ENCODE measurements around the gene DENND4A. TPM values are rescaled to one million over a fixed set of nuclear protein-coding genes. Genes with fewer than 3 reads are reported as not detected.

DENND4A gene
- total and polyA plus RNA-seq, 9 of the 15 experiments (the other 6 are each of a cell fraction or from before 2014, with no cell fraction given) = 6.8 to 32.3 (median 19.9) TPM

GRCh38 chr15:65837301-65838294 lies 45.5 kb upstream of the DENND4A start (continued):
- TF ChIP-seq, protein P1, sequence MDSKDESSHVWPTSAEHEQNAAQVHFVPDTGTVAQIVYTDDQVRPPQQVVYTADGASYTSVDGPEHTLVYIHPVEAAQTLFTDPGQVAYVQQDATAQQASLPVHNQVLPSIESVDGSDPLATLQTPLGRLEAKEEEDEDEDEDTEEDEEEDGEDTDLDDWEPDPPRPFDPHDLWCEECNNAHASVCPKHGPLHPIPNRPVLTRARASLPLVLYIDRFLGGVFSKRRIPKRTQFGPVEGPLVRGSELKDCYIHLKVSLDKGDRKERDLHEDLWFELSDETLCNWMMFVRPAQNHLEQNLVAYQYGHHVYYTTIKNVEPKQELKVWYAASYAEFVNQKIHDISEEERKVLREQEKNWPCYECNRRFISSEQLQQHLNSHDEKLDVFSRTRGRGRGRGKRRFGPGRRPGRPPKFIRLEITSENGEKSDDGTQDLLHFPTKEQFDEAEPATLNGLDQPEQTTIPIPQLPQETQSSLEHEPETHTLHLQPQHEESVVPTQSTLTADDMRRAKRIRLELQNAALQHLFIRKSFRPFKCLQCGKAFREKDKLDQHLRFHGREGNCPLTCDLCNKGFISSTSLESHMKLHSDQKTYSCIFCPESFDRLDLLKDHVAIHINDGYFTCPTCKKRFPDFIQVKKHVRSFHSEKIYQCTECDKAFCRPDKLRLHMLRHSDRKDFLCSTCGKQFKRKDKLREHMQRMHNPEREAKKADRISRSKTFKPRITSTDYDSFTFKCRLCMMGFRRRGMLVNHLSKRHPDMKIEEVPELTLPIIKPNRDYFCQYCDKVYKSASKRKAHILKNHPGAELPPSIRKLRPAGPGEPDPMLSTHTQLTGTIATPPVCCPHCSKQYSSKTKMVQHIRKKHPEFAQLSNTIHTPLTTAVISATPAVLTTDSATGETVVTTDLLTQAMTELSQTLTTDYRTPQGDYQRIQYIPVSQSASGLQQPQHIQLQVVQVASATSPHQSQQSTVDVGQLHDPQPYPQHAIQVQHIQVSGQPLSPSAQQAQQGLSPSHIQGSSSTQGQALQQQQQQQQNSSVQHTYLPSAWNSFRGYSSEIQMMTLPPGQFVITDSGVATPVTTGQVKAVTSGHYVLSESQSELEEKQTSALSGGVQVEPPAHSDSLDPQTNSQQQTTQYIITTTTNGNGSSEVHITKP (IDR thresholded peaks at IDR 0.05; ENCODE audit: partially characterized antibody) = peak; percentile 51
- TF ChIP-seq ZC3H4 (CRISPR knock-in tag; IDR thresholded peaks at IDR 0.05; ENCODE audit: borderline replicate concordance) = no peak
- TF ChIP-seq ZNF445 (CRISPR knock-in tag; IDR thresholded peaks at IDR 0.05; ENCODE audit: low read depth) = no peak
- no peak for TF ChIP-seq STAT6 (CRISPR knock-in tag; IDR thresholded peaks at IDR 0.05)
- no peak for TF ChIP-seq SRSF9 (IDR thresholded peaks at IDR 0.05; ENCODE audit: borderline replicate concordance, low read depth, low read length)
- TF ChIP-seq ETV6 (IDR thresholded peaks at IDR 0.05; ENCODE audit: borderline replicate concordance in 1 of 2, low read depth in 2 of 2, low read length in 1 of 2) = peak; percentile 78 to 89; a peak in 3 of 4 replicates
- no peak for TF ChIP-seq ETV6 (CRISPR knock-in tag; IDR thresholded peaks at IDR 0.05; ENCODE audit: borderline replicate concordance)
- TF ChIP-seq JUNB (CRISPR knock-in tag; conservative IDR thresholded peaks at IDR 0.05) = no peak
- TF ChIP-seq ZNF140 (CRISPR knock-in tag; IDR thresholded peaks at IDR 0.05) = no peak
- TF ChIP-seq KLF16 (IDR thresholded peaks at IDR 0.05) = no peak
- TF ChIP-seq PRMT5 (CRISPR knock-in tag; IDR thresholded peaks at IDR 0.05) = no peak
- TF ChIP-seq PML (IDR thresholded peaks at IDR 0.05; ENCODE audit: low read length) = no peak; the same call in 1 of the 2 replicates
- TF ChIP-seq SETDB1 (IDR thresholded peaks at IDR 0.05; ENCODE audit: low read length) = no peak
- TF ChIP-seq ZNF224 (CRISPR knock-in tag; IDR thresholded peaks at IDR 0.05) = no peak
- TF ChIP-seq SIN3B (IDR thresholded peaks at IDR 0.05; ENCODE audit: low read depth) = no peak
- TF ChIP-seq BRF2 (IDR thresholded peaks at IDR 0.05; ENCODE audit: borderline replicate concordance, insufficient read depth, insufficient read length) = no peak
- TF ChIP-seq KLF1 (tag; IDR thresholded peaks at IDR 0.05) = 0 out of 2 replicates have a peak, but pooled peaks have one; percentile 22
- TF ChIP-seq IFI16 (CRISPR knock-in tag; IDR thresholded peaks at IDR 0.05) = no peak
- peak; percentile 89 to 93 for TF ChIP-seq FOXK2 (conservative IDR thresholded peaks at IDR 0.05 in 1 of 2, IDR thresholded peaks at IDR 0.05 in 1 of 2; ENCODE audit: low read depth in 2 of 2)
